Measurements from ENCODE around the gene COX7A2L.
"Not testable (repeated sequence)": the region's sequence is repeated elsewhere in the genome, so short reads cannot be mapped to it uniquely, and the experiment has no call there.

COX7A2L gene

GRCh38 chr2:42342061-42342794 is 18.8 kb downstream of the COX7A2L start:
- Histone ChIP-seq H3K27ac (peak overlapping the region in 15 of 21 experiments; percentile 0 to 83 (median 47)), H3K4me3 (no peak overlapping the region)

GRCh38 chr2:42340938-42341636 is 19.9 kb downstream of the COX7A2L start:
- peak overlapping the region in 3 of 21 experiments; percentile 9 to 65 (median 40) for H3K27ac ChIP-seq
- H3K4me3 ChIP-seq: no peak overlapping the region

DNA sequence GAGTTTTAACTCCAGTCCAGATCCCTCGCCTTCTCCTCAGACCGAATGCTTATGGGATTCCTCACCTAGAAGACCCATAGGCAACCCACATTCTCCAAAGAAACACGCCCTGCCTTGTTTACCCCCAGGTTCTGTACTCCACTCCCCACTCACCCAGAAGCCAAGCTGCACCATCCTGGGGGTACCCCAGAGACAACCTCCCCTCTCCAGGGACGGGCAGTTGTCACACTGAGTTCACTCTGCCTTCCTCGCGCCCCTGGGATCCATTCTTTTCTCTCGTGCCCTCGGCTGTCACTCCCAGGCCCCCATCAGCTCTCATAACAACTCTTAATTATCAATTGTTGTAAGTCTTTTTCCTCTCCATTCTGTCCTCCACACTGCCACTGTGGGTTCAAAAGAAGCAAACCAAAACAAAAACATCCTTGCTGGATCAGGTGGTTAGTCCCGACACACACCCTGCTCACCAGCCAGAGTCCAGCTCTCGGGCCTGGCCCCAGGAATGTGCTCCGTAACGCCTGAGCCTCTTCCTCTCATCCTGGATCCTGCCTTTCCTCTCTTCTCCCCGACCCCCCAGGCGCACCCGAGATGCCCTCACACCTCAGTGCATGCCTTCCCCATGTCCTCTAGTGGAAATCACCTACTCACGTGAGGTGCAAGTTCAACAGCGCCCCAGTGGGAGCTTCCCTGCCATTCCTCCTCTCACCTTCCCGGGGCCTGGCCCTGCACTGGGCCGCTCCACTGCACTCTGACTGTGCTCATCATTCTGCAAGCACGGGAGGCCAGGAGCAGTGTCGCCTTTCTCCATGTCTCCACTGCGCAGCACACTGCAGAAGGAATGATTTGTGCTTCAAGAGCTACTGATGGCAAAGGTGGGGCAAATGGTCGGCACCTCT is 20.7 kb downstream of the COX7A2L start:
- H3K27ac ChIP-seq: peak overlapping the region in 2 of 21 experiments; percentile 13 to 40
- H3K4me3 ChIP-seq: no peak overlapping the region

DNA sequence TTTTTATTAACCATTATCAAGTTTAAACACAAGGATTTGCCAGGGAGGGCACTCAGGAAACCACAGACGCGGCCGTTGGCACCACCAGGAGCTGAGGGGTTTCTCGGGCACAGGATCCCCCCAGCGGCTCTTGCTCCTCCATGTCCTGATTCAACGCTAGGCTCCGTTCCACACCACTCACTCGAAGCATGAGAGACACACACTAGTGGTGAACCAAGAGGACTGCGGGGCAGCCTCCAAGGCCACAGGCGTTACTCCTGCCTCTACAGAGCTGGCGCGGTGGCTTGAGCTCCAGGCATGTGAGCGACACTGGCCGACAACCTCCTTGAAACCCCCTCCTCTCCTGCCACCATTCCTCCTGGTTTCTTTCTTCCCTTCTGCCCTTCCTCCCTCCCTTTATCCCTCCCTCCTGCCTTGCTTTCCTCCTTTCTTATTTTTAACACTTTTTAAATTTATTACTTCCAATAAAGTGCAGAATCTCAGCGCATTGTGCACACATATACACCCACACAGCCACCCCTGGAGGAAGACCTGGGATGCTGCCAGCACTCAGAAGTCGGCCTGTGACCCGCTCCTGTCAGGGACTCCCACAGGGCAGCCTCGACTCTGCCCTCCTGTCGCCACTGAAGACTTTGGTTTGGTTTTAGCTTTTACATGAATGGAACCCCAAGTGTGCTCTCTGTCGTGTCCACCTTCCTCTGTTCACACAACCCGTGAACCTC is 21.7 kb downstream of the COX7A2L start:
- H3K27ac ChIP-seq: peak overlapping the region in 1 of 21 experiments; percentile 7
- H3K4me3 ChIP-seq: no peak overlapping the region

- H3K27ac ChIP-seq: no peak overlapping the region
Measured at GRCh38 chr2:42338567-42339190, 22.3 kb downstream of the COX7A2L start.

DNA sequence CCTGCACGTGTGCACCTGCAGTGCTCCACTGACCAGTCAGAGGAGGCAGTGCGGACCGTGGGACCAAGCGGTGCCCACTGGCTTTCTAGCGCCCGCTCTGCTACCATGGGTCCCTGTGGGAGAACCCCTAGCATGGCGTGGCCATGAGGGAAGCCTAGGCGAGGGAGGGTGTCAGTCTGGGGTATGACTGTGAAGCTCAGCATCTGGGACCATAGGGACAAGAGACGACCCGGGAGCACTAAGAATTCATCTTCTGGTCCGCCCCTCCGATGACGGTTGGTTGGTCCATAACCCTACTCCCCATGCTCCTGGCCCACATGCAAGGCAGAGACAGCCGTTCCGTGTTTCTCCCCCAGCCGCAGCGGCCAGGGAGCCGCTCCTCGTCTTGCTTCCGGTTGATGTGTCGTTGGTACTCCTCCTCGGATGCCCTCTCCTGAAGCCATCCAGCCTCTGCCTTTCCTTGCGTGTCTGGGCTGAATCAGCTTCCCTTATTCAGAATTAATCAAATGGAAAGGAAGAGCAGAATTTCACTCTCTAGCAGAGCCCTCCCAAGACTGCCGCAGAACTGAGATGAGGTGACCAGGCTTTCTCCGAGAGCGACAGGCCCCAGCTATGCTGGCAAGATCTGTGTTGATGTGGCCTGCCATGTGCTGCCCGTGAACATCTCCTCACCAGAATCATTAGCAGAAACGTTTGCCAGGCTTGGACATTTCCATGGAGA is 23.0 kb downstream of the COX7A2L start:
- Histone ChIP-seq H3K4me3 (no peak overlapping the region), H3K27ac (no peak overlapping the region)

More at GRCh38 chr2:42338567-42339190, 22.3 kb downstream of the COX7A2L start:
- no peak overlapping the region for H3K4me3 ChIP-seq

GRCh38 chr2:42337356-42337820 is 23.6 kb downstream of the COX7A2L start:
- no peak overlapping the region for H3K4me3 ChIP-seq
- H3K27ac ChIP-seq: no peak overlapping the region

GRCh38 chr2:42336361-42336965 is 24.6 kb downstream of the COX7A2L start:
- H3K27ac ChIP-seq: no peak overlapping the region
- H3K4me3 ChIP-seq: no peak overlapping the region

DNA sequence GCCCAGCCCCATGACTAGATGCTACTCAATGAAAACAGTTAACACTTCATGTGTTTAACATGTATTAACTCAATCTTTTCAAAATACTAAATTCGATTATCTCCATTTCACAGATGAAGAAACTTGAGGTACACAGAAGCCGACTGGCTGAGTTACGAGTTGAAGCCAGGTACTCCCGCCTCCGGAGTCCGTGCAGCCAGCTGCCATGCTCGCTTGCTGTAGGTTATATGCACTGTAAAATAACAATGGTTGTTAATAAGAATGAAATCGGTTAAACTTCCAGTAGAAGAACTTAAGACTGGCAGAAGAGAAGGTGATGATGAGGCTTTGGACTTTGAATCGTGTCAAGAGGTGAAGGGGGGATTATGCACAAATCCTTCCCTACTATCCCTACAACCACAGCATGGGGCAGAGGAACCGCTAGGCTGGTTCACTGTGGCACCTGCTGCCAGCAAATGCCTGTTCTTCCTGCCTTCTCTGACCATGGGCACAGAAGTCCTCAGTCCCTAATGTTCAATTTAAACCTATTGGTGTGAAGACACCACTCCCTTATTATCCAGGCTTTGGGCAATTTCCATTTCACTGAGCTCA is 25.4 kb downstream of the COX7A2L start:
- Histone ChIP-seq H3K27ac (no peak overlapping the region), H3K4me3 (no peak overlapping the region)

DNA sequence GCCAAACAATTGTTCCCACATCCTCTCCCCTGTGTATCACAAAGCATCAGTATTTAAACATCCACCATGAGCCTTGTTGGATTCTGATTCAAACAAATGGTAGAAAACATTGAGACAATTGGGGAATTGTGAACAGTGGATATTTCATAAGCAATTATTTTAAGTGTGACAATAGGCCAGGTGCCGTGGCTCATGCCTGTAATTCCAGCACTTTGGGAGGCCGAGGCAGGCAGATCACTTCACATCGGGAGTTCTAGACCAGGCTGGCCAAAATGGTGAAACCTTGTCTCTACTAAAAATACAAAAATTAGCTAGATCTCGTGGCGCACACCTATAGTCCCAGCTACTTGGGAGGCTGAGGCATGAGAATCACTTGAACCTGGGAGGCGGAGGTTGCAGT is 26.2 kb downstream of the COX7A2L start:
- not testable (repeated sequence) for H3K4me3 ChIP-seq

DNA sequence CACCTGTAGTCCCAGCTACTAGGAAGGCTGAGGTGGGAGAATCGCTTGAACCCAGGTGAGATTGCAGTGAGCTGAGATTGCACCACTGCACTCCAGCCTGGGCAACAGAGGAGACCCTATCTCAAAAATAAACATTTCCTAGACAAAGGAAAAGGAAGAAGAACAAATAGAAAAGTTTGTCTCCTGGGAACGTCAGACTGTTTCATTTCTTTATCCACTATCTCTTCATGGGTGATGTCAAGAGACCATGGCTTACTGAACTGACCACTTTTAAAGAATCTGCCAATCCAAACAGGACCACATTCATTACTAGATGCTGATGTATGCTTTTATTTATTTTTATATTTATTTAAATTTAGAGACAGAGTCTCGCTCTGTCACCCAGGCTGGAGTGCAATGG is 26.8 kb downstream of the COX7A2L start:
- Histone ChIP-seq H3K27ac (no peak overlapping the region), H3K4me3 (no peak overlapping the region)

More for the DNA sequence above, 26.2 kb downstream of the COX7A2L start:
- not testable (repeated sequence) for H3K27ac ChIP-seq

DNA sequence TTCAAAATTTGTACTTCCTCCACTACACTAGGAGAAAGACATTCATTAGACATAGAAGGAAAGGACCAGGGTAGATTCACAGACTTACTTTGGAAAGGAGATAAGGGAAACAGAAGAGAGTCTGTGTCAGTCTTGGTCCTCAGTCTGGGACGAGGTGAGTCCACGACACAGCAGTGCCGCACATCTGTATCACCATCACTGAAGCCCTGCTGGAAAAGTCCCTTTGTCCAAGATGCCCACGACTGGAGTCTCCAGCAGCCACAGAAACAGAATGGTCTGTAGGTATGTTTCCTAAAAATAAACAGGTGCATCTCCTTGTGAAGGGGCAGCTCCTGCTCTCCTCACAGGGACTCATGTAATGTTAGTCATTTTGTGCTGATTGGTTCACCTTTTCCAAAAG is 27.4 kb downstream of the COX7A2L start:
- Histone ChIP-seq H3K4me3 (no peak overlapping the region), H3K27ac (no peak overlapping the region)

DNA sequence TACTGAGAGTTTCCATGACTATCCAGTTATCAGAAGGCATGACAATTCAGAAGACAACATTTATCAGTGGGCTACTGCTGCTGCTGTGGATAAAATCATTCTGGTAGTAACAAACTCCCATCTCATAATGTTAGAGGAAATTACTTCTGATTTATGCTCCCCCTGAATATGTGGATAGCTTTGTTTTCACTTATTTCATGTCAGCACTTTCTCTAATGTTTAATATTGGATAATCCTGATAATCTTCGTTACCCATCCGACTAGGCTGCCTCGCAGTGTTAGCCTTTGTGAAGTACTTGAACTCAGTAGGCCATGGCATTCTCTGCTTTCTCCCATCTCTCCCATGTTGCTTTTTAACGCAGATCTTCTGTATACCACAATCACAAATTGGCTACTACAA is 28.4 kb downstream of the COX7A2L start:
- Histone ChIP-seq H3K27ac (no peak overlapping the region), H3K4me3 (no peak overlapping the region)

GRCh38 chr2:42331569-42332284 is 29.3 kb downstream of the COX7A2L start:
- no peak overlapping the region for H3K4me3 ChIP-seq
- H3K27ac ChIP-seq: no peak overlapping the region

- Histone ChIP-seq H3K4me3 (no peak overlapping the region), H3K27ac (no peak overlapping the region)
Measured at GRCh38 chr2:42329736-42330135, 31.3 kb downstream of the COX7A2L start.

DNA sequence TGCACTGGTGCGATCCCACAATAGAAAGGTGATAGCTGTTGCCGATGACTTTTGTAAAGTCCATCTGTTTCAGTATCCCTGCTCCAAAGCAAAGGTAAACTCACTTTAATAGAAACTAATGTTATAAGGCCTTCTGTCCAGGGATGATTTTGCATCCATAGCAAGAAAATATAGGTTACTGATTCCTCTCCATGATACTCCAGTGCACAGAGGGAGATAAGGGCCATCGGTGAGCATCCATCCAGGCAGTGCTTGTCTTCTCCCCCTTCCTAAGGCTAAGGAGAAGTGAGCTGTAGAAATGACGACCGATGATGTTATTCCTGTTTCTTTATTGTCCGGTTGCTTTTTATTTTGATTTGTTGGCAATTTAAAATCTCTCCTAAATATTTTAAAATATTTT is 32.1 kb downstream of the COX7A2L start:
- H3K27ac ChIP-seq: no peak overlapping the region

More for the DNA sequence above, 32.1 kb downstream of the COX7A2L start:
- H3K4me3 ChIP-seq: no peak overlapping the region
